Testis (tissue), 3 donors: ENCODE results near the gene B3GNT3. TPM values are rescaled to one million over a fixed set of nuclear protein-coding genes. Genes with fewer than 3 reads are reported as not detected.
"Not testable (repeated sequence)": the region's sequence is repeated elsewhere in the genome, so short reads cannot be mapped to it uniquely, and the experiment has no call there.

Source experiments
- DNase-seq: peaks from one replicate; pipeline ENCODE4 v3.0.0-alpha.2; 2019
- H3K27ac ChIP-seq, 2 donors: fragments of 200-600 bp; sonication (generic); one replicate each; pipeline ENCODE4 v1.5.1; 2019
- H3K27me3 ChIP-seq: fragments of 200-600 bp; sonication (generic); one replicate; pipeline ENCODE4 v1.5.1; 2019
- H3K36me3 ChIP-seq: fragments of 200-600 bp; sonication (generic); one replicate; pipeline ENCODE4 v1.5.1; 2017; ENCODE audit warnings: low read depth; ENCODE audit errors: missing control alignments
- H3K4me1 ChIP-seq: fragments of 200-600 bp; sonication (generic); one replicate; pipeline ENCODE4 v1.5.1; 2019
- H3K4me3 ChIP-seq, 2 donors: fragments of 200-600 bp; sonication (generic); one replicate each; pipeline ENCODE4 v1.5.1; 2017 to 2019
- H3K9me3 ChIP-seq: fragments of 200-600 bp; sonication (generic); one replicate; pipeline ENCODE4 v1.5.1; 2017
- POLR2A ChIP-seq: fragments of 450-650 bp; IDR thresholded peaks from one replicate; pipeline ENCODE4 v1.6.1; 2017; ENCODE audit warnings: antibody characterized with exemption, mild to moderate bottlenecking, moderate library complexity
- WGBS, 2 donors: methylation state at CpG; one replicate each; pipeline ENCODE4 v1.1.5; 2018; 5-methylcytosine and 5-hydroxymethylcytosine counted together
- intact Hi-C: fragments of 100-400 bp; cut with DNase I; formaldehyde crosslinking; loops from one replicate; pipeline ENCODE4 v1.15.1; 2023; ENCODE audit warnings: low total_unique reads
- polyA plus RNA-seq: library from polyadenylated mRNA; stranded (reverse); fragments of 350-450 nt; fragmentation: Illumina TruSeq; extraction: RNeasy Lipid Tissue Mini Kit (QIAGEN cat#74804); gene quantifications from one replicate; pipeline ENCODE4 v1.2.3, GENCODE V29; 2014; ENCODE audit warnings: low read depth, low replicate concordance; ENCODE audit not compliant: insufficient read depth
- total RNA-seq, 2 donors: library from RNA; depleted of rRNA; stranded (reverse); fragments of >200 nt; gene quantifications; one replicate each; pipeline ENCODE4 v1.2.3, GENCODE V29; 2016
- TF ChIP-seq, protein P1 (sequence below), 3 experiments: fragments of 450-650 bp in 2 of 3; fragments of 200-600 bp in 1 of 3; sonication (generic) in 1 of 3; IDR thresholded peaks; one replicate each; pipeline ENCODE4 v1.5.1; 2016 to 2019; ENCODE audit warnings: antibody characterized with exemption in 3 of 3, mild to moderate bottlenecking in 2 of 3, moderate library complexity in 1 of 3

Gene B3GNT3
- total and polyA plus RNA-seq, 3 donors from 2014 or later = 0.19 to 0.71 (median 0.63) TPM

DNA sequence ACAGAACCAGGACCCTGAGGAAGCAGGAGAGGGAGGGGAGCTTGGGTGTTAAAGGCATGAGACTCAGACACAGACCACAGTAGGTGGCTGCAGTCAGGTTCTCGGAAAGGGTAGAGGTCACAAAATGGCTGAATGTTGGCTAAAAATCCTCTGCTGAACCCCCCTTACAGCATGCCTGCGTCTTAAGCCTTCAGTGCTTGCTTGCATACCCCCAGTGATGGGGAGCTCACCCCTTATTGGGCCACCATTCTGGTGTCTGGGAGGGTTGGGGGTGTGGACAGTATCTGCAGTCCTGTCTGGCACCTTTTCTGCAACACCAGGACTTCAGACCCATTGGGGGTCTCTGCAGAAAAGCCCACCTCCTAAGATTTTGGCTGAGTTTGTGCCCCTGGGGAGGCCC, 14.2 kb upstream of the B3GNT3 start:
- peaks cover 9% of the 10 kb centered on the region for H3K4me1 ChIP-seq
- H3K27ac ChIP-seq = no peak overlapping the region
- intact Hi-C loops = no loop called here
- no peaks in the 10 kb centered on the region for H3K27me3 ChIP-seq
- no peaks in the 10 kb centered on the region for H3K9me3 ChIP-seq
- DNase-seq = no peak
- 92 to 96% methylated on average over 2 of the region's 2 CpGs for WGBS, 2 donors
- H3K4me3 ChIP-seq = no peak overlapping the region
- no peak for TF ChIP-seq POLR2A
- TF ChIP-seq, protein P1, sequence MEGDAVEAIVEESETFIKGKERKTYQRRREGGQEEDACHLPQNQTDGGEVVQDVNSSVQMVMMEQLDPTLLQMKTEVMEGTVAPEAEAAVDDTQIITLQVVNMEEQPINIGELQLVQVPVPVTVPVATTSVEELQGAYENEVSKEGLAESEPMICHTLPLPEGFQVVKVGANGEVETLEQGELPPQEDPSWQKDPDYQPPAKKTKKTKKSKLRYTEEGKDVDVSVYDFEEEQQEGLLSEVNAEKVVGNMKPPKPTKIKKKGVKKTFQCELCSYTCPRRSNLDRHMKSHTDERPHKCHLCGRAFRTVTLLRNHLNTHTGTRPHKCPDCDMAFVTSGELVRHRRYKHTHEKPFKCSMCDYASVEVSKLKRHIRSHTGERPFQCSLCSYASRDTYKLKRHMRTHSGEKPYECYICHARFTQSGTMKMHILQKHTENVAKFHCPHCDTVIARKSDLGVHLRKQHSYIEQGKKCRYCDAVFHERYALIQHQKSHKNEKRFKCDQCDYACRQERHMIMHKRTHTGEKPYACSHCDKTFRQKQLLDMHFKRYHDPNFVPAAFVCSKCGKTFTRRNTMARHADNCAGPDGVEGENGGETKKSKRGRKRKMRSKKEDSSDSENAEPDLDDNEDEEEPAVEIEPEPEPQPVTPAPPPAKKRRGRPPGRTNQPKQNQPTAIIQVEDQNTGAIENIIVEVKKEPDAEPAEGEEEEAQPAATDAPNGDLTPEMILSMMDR (IDR thresholded peaks at IDR 0.05) = no peak
- H3K36me3 ChIP-seq = no peaks in the 10 kb centered on the region

DNA sequence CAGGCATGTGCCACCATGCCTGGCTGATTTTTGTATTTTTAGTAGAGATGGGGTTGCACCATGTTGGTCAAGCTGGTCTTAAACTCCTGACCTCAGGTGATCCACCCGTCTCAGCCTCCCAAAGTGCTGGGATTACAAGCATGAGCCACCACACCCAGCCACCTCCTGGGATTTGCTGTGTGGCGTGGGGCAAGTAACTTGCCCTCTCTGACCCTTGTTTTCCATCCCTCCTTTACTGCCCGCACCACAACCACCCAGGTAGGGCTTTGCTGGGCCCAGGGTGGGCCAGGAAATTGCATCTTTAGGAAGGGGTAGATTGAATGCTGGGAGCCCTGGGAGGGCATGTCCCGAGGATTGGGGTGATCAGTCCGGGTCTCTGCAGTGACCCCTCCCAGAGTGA, 11.2 kb upstream of the B3GNT3 start:
- H3K4me3 ChIP-seq, H3K36me3 ChIP-seq, H3K27me3 ChIP-seq, intact Hi-C loops, H3K9me3 ChIP-seq, H3K27ac ChIP-seq, H3K4me1 ChIP-seq, DNase-seq: not testable (repeated sequence)
- 79 to 88% methylated on average over 3 to 5 of the region's 5 CpGs for WGBS, 2 donors

DNA sequence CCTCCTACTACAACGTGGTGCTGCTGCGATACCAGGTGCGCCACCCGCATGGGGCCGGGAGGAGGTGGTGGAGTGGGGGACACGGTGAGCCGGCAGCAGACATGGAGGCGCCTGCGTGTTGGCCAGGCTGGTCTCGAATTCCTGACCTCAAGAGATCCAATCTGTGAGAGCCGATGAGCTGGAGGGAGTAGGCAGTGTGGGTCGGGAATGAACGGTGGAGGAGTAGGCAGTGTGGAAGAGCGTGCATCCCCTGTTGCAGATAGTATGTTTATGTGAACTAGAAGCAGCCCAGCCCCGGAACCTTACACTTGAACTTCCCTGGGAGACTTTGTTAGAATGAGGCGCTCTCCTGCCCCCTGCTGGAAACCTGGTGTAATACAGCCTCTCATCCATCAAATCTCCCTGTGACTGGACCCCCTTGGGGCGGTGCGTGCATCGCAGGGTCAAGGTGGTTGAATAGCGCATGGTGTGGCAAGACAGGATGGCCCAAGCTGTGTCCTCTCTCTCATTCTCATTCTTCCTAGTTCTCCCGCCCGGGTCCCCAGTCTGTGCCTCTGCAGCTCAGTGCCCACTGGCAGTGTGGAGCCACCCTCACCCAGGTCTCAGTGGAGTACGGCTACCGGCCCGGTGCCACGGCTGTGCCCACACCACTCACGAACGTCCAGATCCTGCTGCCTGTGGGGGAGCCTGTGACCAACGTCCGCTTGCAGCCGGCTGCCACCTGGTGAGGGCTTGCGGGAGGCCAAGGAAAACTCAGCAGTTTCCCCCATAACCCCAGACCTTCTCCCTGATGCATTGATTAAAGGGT, 10.5 kb upstream of the B3GNT3 start:
- intact Hi-C loops = no loop called here
- Histone ChIP-seq H3K4me1 (peaks cover 9% of the 10 kb centered on the region), H3K27me3 (no peaks in the 10 kb centered on the region), H3K4me3 (no peak overlapping the region), H3K9me3 (no peaks in the 10 kb centered on the region), H3K27ac (no peak overlapping the region), H3K36me3 (no peaks in the 10 kb centered on the region)
- TF ChIP-seq POLR2A = no peak
- TF ChIP-seq, protein P1 (IDR thresholded peaks at IDR 0.05) = peak; percentile 70 to 91 (median 73)
- WGBS, 2 donors = 56 to 59% methylated on average over 24 to 32 of the region's 32 CpGs
- peak; percentile 83 for DNase-seq

DNA sequence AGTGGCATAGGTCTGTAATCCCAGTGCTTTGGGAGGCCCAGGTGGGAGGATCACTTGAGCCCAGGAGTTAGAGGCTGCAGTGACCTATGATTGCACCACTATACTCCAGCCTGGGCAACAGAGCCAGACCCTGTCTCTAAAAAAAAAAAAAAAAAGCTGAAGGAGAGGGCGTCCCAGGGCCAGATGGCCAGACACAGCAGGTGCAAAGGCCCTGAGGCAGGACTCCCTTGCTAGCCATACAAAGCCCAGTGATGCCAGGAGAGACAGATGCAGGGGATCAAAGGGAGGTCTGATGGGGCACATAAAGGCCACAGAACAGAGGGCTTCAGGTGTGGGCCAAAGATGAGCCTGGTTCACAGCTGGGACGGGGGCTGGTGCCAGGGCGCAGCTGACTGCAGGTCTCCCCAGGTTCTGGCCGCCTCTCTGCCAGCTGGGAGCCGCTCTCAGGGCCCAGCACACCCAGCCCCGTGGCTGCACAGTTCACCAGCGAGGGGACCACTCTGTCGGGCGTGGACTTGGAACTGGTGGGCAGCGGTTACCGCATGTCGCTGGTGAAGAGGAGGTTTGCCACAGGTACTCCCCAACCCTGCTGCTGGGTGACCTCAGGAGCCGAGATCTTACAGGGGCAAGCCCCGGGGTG, 7.5 kb upstream of the B3GNT3 start:
- DNase-seq = no peak
- Histone ChIP-seq H3K27me3 (no peaks in the 10 kb centered on the region), H3K4me3 (no peak overlapping the region), H3K9me3 (no peaks in the 10 kb centered on the region), H3K27ac (no peak overlapping the region), H3K4me1 (peaks cover 9% of the 10 kb centered on the region), H3K36me3 (no peaks in the 10 kb centered on the region)
- no peak for TF ChIP-seq POLR2A
- TF ChIP-seq, protein P1 (IDR thresholded peaks at IDR 0.05) = no peak
- WGBS, 2 donors = 73 to 95% methylated on average over 4 to 14 of the region's 14 CpGs
- intact Hi-C loops = no loop called here

DNA sequence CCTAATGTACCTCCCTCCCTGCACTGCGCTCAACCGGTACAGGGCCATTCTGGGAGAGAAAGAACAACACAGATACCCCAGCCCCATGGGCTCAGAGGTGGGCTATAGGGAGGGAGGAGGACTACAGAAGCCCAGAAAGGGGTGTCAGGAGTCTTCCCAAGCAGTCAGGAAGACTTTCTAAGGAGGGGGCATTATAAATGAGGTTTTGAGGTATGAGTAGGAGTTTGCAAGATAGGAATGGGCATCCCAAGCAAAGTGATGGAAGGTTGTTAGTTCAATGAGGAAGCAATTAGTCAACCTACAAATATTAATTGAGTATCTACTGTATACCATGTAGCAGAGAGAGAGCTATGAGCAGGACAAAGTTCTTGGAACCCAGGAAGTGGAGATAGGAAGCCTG, 6.3 kb upstream of the B3GNT3 start:
- no peaks in the 10 kb centered on the region for H3K36me3 ChIP-seq
- no peak overlapping the region for H3K4me3 ChIP-seq
- no peak for DNase-seq
- 78 to 92% methylated on average over 2 of the region's 2 CpGs for WGBS, 2 donors
- no peak for TF ChIP-seq POLR2A
- TF ChIP-seq, protein P1 (IDR thresholded peaks at IDR 0.05) = no peak
- H3K27ac ChIP-seq = no peak overlapping the region
- peaks cover 9% of the 10 kb centered on the region for H3K4me1 ChIP-seq
- intact Hi-C loops = no loop called here
- H3K27me3 ChIP-seq = no peaks in the 10 kb centered on the region
- no peaks in the 10 kb centered on the region for H3K9me3 ChIP-seq
